ENCODE results near the gene EBF3. TPM values are rescaled to one million over a fixed set of nuclear protein-coding genes. Genes with fewer than 3 reads are reported as not detected.

EBF3 gene
- total RNA-seq, 1 experiment from 2014 or later = 0.22 TPM

- Histone ChIP-seq H4K20me1 (ENCODE audit: control insufficient read depth, insufficient read depth, insufficient read length) (no peaks in the 10 kb centered on the region), H3K9me3 (ENCODE audit: control insufficient read depth, low read depth, low read length) (no peaks in the 10 kb centered on the region), H3K23me2 (ENCODE audit: insufficient read length, low read depth, low read length, poor library complexity, severe bottlenecking) (no peaks in the 10 kb centered on the region), H3K18ac (ENCODE audit: insufficient read length, low read depth, low read length) (no peak overlapping the region), H3K4me1 (ENCODE audit: insufficient read depth, low read length) (no peaks in the 10 kb centered on the region), H3K27me3 (ENCODE audit: insufficient read depth, low read length) (no peaks in the 10 kb centered on the region), H2AFZ (ENCODE audit: low read length) (no peak overlapping the region), H2BK20ac (ENCODE audit: low read depth, low read length, poor library complexity, severe bottlenecking) (no peak overlapping the region), H2BK15ac (ENCODE audit: low read depth, low read length) (no peak overlapping the region), H4K5ac (ENCODE audit: insufficient read length, low read depth, low read length) (no peak overlapping the region), H4K91ac (ENCODE audit: insufficient read length, low read depth, low read length) (no peak overlapping the region), H3T11ph (ENCODE audit: low read length) (no peak overlapping the region), H2BK12ac (ENCODE audit: insufficient read length, low read depth, low read length) (no peak overlapping the region), H3K14ac (ENCODE audit: insufficient read depth, low read length) (no peak overlapping the region), H3K4me2 (ENCODE audit: insufficient read depth, insufficient read length, low read length) (no peak overlapping the region), H3K79me2 (ENCODE audit: insufficient read depth, low read length) (no peaks in the 10 kb centered on the region), H4K8ac (replicated peaks; ENCODE audit: insufficient read length, low read depth, low read length) (no peak overlapping the region), H3K79me1 (ENCODE audit: insufficient read depth, low read depth, low read length, poor library complexity, severe bottlenecking) (no peaks in the 10 kb centered on the region), H2BK120ac (ENCODE audit: low read depth, low read length, poor library complexity, severe bottlenecking) (no peak overlapping the region), H2BK5ac (ENCODE audit: insufficient read length, low read length) (no peak overlapping the region), H3K27ac (ENCODE audit: insufficient read length, low read depth, low read length) (no peak overlapping the region), H3K9ac (ENCODE audit: extremely low read depth, insufficient read length, low read length) (no peak overlapping the region), H3K23ac (ENCODE audit: insufficient read length, low read depth, low read length) (no peak overlapping the region), H3K4ac (ENCODE audit: low read depth, low read length) (no peak overlapping the region), H3K56ac (ENCODE audit: insufficient read length, low read depth, low read length) (no peak overlapping the region), H2AK5ac (ENCODE audit: insufficient read length, low read length) (no peak overlapping the region)
- Mint-ChIP-seq H3K4me3 (no peak overlapping the region), H3K27me3 (ENCODE audit: low read depth) (peaks cover 7% of the 10 kb centered on the region), H3K9me3 (no peaks in the 10 kb centered on the region; a peak in 2 of 5 replicates), H3K27ac (peak overlapping the region in 1 of 3 experiments; percentile 95; a peak in 3 of 7 replicates), H3K36me3 (ENCODE audit: insufficient read depth in 1 of 3, low read depth in 3 of 3) (no peaks in the 10 kb centered on the region), H3K4me1 (no peaks in the 10 kb centered on the region)
- no peak for TF ChIP-seq CTCF (conservative IDR thresholded peaks at IDR 0.05)
- WGBS (ENCODE audit: extremely low coverage, insufficient read length, low lambda C conversion rate) = no CpG with 5 or more reads among the region's 23 CpGs
- DNase-seq = no peak
These were observed 24.4 kb downstream of the EBF3 start for GRCh38 chr10:129939416-129940275.
